Thymus (tissue), 11 donors: Measurements from ENCODE around the gene CA12. TPM values are rescaled to one million over a fixed set of nuclear protein-coding genes. Genes with fewer than 3 reads are reported as not detected.
A peak's percentile ranks its signal among the peaks of the same experiment; 100 is the strongest.

Source experiments
- DNase-seq, 9 donors: peaks; one replicate each; pipeline ENCODE4 v3.0.0-alpha.2; 2013; ENCODE audit warnings: low spot score in 9 of 9, low read depth in 6 of 9, missing footprints in 1 of 9
- H3K27ac ChIP-seq, 2 donors: one replicate each; pipeline ENCODE4 v1.5.1; 2013; ENCODE audit warnings: control low read depth in 1 of 2, low read depth in 1 of 2, low read length in 1 of 2, mild to moderate bottlenecking in 1 of 2, moderate library complexity in 1 of 2
- H3K27me3 ChIP-seq, 2 donors: one replicate each; pipeline ENCODE4 v1.5.1; 2013; ENCODE audit warnings: low read length in 1 of 2; ENCODE audit not compliant: control insufficient read depth in 2 of 2, insufficient read depth in 1 of 2
- H3K36me3 ChIP-seq, 2 donors: one replicate each; pipeline ENCODE4 v1.5.1; 2013; ENCODE audit warnings: low read length in 1 of 2, mild to moderate bottlenecking in 1 of 2, moderate library complexity in 1 of 2; ENCODE audit not compliant: control insufficient read depth in 2 of 2, insufficient read depth in 2 of 2
- H3K4me1 ChIP-seq, 2 donors: one replicate each; pipeline ENCODE4 v1.5.1; 2013; ENCODE audit warnings: low read length in 2 of 2; ENCODE audit not compliant: control insufficient read depth in 2 of 2, insufficient read depth in 2 of 2
- H3K4me3 ChIP-seq, 2 donors: one replicate each; pipeline ENCODE4 v1.5.1; 2013; ENCODE audit warnings: low read length in 2 of 2, control low read depth in 1 of 2, mild to moderate bottlenecking in 1 of 2
- H3K9me3 ChIP-seq, 2 donors: one replicate each; pipeline ENCODE4 v1.5.1; 2013; ENCODE audit warnings: low read length in 1 of 2, mild to moderate bottlenecking in 1 of 2; ENCODE audit not compliant: control insufficient read depth in 2 of 2, insufficient read depth in 1 of 2
- WGBS: extraction: QIAGEN DNeasy Blood & Tissue Kit; methylation state at CpG from one replicate; pipeline ENCODE4 v1.1.7; 2013; 5-methylcytosine and 5-hydroxymethylcytosine counted together
- polyA plus RNA-seq: library from polyadenylated mRNA; stranded (reverse); fragments of 200-250 nt; gene quantifications from one replicate; pipeline ENCODE4 v1.2.3, GENCODE V29; 2013
- total RNA-seq: library from RNA; stranded (reverse); fragments of 120-200 nt; gene quantifications from one replicate; pipeline ENCODE4 v1.2.4, GENCODE V29; 2013
- donor health status: healthy.

Gene CA12
- total and polyA plus RNA-seq, 2 donors: 0.09 to 0.16 TPM

- WGBS: 89% methylated on average over 4 of the region's 4 CpGs
Measured at GRCh38 chr15:63357061-63357460, 24.6 kb downstream of the CA12 start.

GRCh38 chr15:63354821-63355650 lies 26.6 kb downstream of the CA12 start:
- WGBS: 94% methylated on average over 22 of the region's 22 CpGs
- no peaks in the 10 kb centered on the region for H3K36me3 ChIP-seq
- no peak for DNase-seq

More at GRCh38 chr15:63357061-63357460, 24.6 kb downstream of the CA12 start:
- DNase-seq: no peak
- Histone ChIP-seq H3K4me3 (no peak overlapping the region), H3K36me3 (no peaks in the 10 kb centered on the region), H3K27me3 (no peaks in the 10 kb centered on the region), H3K27ac (no peak overlapping the region), H3K9me3 (no peaks in the 10 kb centered on the region), H3K4me1 (peaks cover 0 to 23% of the 10 kb centered on the region in 2 donors)

GRCh38 chr15:63353887-63354286 lies 27.8 kb downstream of the CA12 start:
- no peak overlapping the region for H3K4me3 ChIP-seq
- H3K27ac ChIP-seq: no peak overlapping the region
- H3K27me3 ChIP-seq: no peaks in the 10 kb centered on the region
- H3K4me1 ChIP-seq: peaks cover 0 to 16% of the 10 kb centered on the region in 2 donors
- no peaks in the 10 kb centered on the region for H3K36me3 ChIP-seq
- WGBS: 88% methylated on average over 5 of the region's 5 CpGs
- no peaks in the 10 kb centered on the region for H3K9me3 ChIP-seq
- no peak for DNase-seq

More at GRCh38 chr15:63354821-63355650, 26.6 kb downstream of the CA12 start:
- Histone ChIP-seq H3K27ac (peak overlapping the region in 1 of 2 donors; percentile 65), H3K9me3 (no peaks in the 10 kb centered on the region), H3K4me3 (no peak overlapping the region), H3K27me3 (no peaks in the 10 kb centered on the region), H3K4me1 (peaks cover 0 to 16% of the 10 kb centered on the region in 2 donors)

GRCh38 chr15:63353261-63353660 lies 28.4 kb downstream of the CA12 start:
- no peak for DNase-seq
- Histone ChIP-seq H3K9me3 (no peaks in the 10 kb centered on the region), H3K36me3 (no peaks in the 10 kb centered on the region), H3K27me3 (no peaks in the 10 kb centered on the region), H3K4me1 (peaks cover 0 to 13% of the 10 kb centered on the region in 2 donors), H3K27ac (no peak overlapping the region), H3K4me3 (no peak overlapping the region)
- 85% methylated on average over 8 of the region's 8 CpGs for WGBS

- no peak overlapping the region for H3K4me3 ChIP-seq
- DNase-seq: no peak
- no peaks in the 10 kb centered on the region for H3K27me3 ChIP-seq
- H3K27ac ChIP-seq: no peak overlapping the region
- H3K36me3 ChIP-seq: no peaks in the 10 kb centered on the region
- peaks cover 0 to 13% of the 10 kb centered on the region in 2 donors for H3K4me1 ChIP-seq
- 97% methylated on average over 4 of the region's 4 CpGs for WGBS
- H3K9me3 ChIP-seq: no peaks in the 10 kb centered on the region
Measured at GRCh38 chr15:63352808-63353207, 28.8 kb downstream of the CA12 start.

- Histone ChIP-seq H3K27ac (no peak overlapping the region), H3K4me3 (no peak overlapping the region), H3K36me3 (no peaks in the 10 kb centered on the region), H3K9me3 (no peaks in the 10 kb centered on the region), H3K4me1 (peaks cover 0 to 13% of the 10 kb centered on the region in 2 donors), H3K27me3 (no peaks in the 10 kb centered on the region)
- no peak for DNase-seq
- WGBS: 84% methylated on average over 4 of the region's 4 CpGs
Measured at GRCh38 chr15:63351170-63351569, 30.5 kb downstream of the CA12 start.

GRCh38 chr15:63350178-63350621 lies 31.4 kb downstream of the CA12 start:
- 93% methylated on average over 5 of the region's 5 CpGs for WGBS
- H3K9me3 ChIP-seq: no peaks in the 10 kb centered on the region
- no peak overlapping the region for H3K27ac ChIP-seq
- no peaks in the 10 kb centered on the region for H3K36me3 ChIP-seq
- DNase-seq: no peak
- H3K27me3 ChIP-seq: no peaks in the 10 kb centered on the region
- no peak overlapping the region for H3K4me3 ChIP-seq
- H3K4me1 ChIP-seq: peaks cover 0 to 7% of the 10 kb centered on the region in 2 donors

GRCh38 chr15:63349621-63350020 lies 32.0 kb downstream of the CA12 start:
- no peaks in the 10 kb centered on the region for H3K36me3 ChIP-seq
- H3K4me3 ChIP-seq: no peak overlapping the region
- DNase-seq: no peak
- no peaks in the 10 kb centered on the region for H3K9me3 ChIP-seq
- no peak overlapping the region for H3K27ac ChIP-seq
- 97% methylated on average over 5 of the region's 5 CpGs for WGBS
- peaks cover 0 to 3% of the 10 kb centered on the region in 2 donors for H3K4me1 ChIP-seq
- H3K27me3 ChIP-seq: no peaks in the 10 kb centered on the region

- WGBS: 98% methylated on average over 6 of the region's 6 CpGs
- Histone ChIP-seq H3K4me3 (no peak overlapping the region), H3K27me3 (no peaks in the 10 kb centered on the region), H3K27ac (no peak overlapping the region), H3K36me3 (no peaks in the 10 kb centered on the region), H3K9me3 (no peaks in the 10 kb centered on the region), H3K4me1 (peaks cover 0 to 3% of the 10 kb centered on the region in 2 donors)
- no peak for DNase-seq
Measured at GRCh38 chr15:63349156-63349555, 32.5 kb downstream of the CA12 start.
